Common myeloid progenitor, CD34-positive (primary cell): ENCODE measurements around the gene PDE8A.
A peak's percentile ranks its signal among the peaks of the same experiment; 100 is the strongest.

Experiments used
- CTCF ChIA-PET: fragments of 350-600 bp; sonication (Branson Sonifier 250); formaldehyde crosslinking; loops from one replicate; lab custom pipeline; 2021; ENCODE audit warnings: antibody characterized with exemption; lab: Charles Lee
- POLR2A ChIA-PET: fragments of 350-600 bp; sonication (Branson Sonifier 250); formaldehyde crosslinking; loops from one replicate; lab custom pipeline; 2021; ENCODE audit warnings: antibody characterized with exemption; lab: Charles Lee
- DNase-seq, 3 donors: peaks; one replicate each; pipeline versions ENCODE4 v3.0.0 to v3.0.0-alpha.2; 2013
- H3K27ac ChIP-seq, 2 experiments: 1 replicate in 1 of 2; 2 replicates in 1 of 2; pipeline ENCODE4 v1.7.0; 2013; ENCODE audit warnings: inconsistent platforms in 2 of 2, low read length in 2 of 2, mild to moderate bottlenecking in 2 of 2, low read depth in 1 of 2, moderate library complexity in 1 of 2; ENCODE audit not compliant: severe bottlenecking in 2 of 2, insufficient read depth in 1 of 2, poor library complexity in 1 of 2
- H3K27me3 ChIP-seq, 5 experiments: replicated peaks in 2 of 5; 1 replicate in 3 of 5; 2 replicates in 2 of 5; pipeline versions ENCODE4 v1.6.1 to v1.7.0; 2013; ENCODE audit warnings: low read length in 4 of 5, mild to moderate bottlenecking in 2 of 5, moderate library complexity in 2 of 5, inconsistent platforms in 1 of 5; ENCODE audit not compliant: insufficient read depth in 5 of 5, control insufficient read depth in 4 of 5
- H3K36me3 ChIP-seq, 4 experiments: 1 replicate in 2 of 4; 2 replicates in 2 of 4; pipeline versions ENCODE4 v1.6.1 to v1.7.0; 2013; ENCODE audit warnings: low read length in 3 of 4, control low read depth in 1 of 4, mild to moderate bottlenecking in 1 of 4; ENCODE audit not compliant: control insufficient read depth in 4 of 4, insufficient read depth in 4 of 4
- H3K4me1 ChIP-seq, 4 experiments: 1 replicate in 3 of 4; 2 replicates in 1 of 4; pipeline versions ENCODE4 v1.6.1 to v1.7.1; 2013; ENCODE audit warnings: low read length in 3 of 4, mild to moderate bottlenecking in 3 of 4, control low read depth in 1 of 4, inconsistent platforms in 1 of 4, moderate library complexity in 1 of 4; ENCODE audit not compliant: control insufficient read depth in 4 of 4, insufficient read depth in 4 of 4; ENCODE audit errors: control extremely low read depth in 1 of 4
- H3K4me3 ChIP-seq, 7 experiments: 1 replicate in 4 of 7; 2 replicates in 3 of 7; pipeline versions ENCODE4 v1.5.1 to v1.7.0; 2013; ENCODE audit warnings: mild to moderate bottlenecking in 7 of 7, low read length in 6 of 7, moderate library complexity in 6 of 7, inconsistent platforms in 2 of 7, low read depth in 2 of 7, control low read depth in 1 of 7; ENCODE audit not compliant: insufficient read depth in 4 of 7, control insufficient read depth in 1 of 7; ENCODE audit errors: extremely low read depth in 1 of 7
- H3K9me3 ChIP-seq, 5 experiments: 1 replicate in 4 of 5; 2 replicates in 1 of 5; pipeline versions ENCODE4 v1.6.1 to v1.7.1; 2013; ENCODE audit warnings: low read length in 4 of 5, mild to moderate bottlenecking in 2 of 5, inconsistent platforms in 1 of 5, low read depth in 1 of 5, moderate library complexity in 1 of 5; ENCODE audit not compliant: control insufficient read depth in 4 of 5, insufficient read depth in 2 of 5; ENCODE audit errors: control extremely low read depth in 1 of 5
- WGBS: methylation state at CpG from one replicate; pipeline ENCODE4 v1.1.5; 2013; ENCODE audit not compliant: insufficient coverage; 5-methylcytosine and 5-hydroxymethylcytosine counted together

PDE8A gene

DNA sequence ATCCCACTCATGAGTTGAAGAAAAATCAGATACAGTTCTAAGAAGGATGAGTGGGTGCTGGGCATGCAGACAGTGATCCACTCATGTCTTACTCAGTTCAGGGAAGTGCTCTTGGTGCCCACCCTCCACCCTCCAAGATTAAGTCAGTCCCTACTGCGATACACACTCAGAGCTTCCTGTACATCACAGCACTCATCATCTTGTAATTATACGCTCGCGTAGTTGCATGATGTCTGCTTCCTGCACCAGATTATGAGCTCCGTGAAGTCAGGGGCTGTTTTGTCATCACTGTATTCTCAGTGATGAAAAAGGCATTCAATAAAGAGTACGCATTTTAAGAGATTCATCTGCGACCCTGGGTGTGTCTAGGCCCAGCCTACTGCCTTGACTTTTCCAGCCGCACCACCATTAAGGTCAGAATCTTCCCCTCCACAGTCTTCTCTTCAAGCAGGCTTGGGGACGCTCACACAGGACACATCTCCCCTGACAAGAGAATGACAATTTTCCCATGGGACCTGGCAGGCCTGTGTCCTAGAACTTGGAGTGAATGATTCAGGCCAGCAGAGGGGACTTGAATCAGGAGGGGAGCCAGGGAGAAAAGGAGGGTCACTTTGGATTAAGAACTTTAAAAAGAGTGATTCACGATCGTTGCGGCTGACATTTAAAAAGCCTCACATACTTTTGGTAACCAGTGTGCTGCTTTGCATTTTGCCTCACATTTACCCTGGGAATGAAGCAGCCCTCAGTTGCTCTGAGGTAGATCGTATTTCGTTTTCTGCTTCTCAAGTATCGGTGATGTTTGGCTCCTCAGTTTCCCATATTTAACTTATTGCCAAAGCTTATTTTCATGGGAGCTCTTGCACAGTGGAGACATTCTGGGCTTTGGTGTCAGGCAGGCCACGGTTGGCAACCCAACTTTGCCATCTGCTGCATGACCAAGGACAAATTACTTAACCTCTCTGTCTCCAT lies 7.9 kb upstream of the PDE8A start:
- no peaks in the 10 kb centered on the region for H3K4me1 ChIP-seq
- peaks cover 0 to 7% (median 3%) of the 10 kb centered on the region in 5 experiments for H3K27me3 ChIP-seq
- no peaks in the 10 kb centered on the region for H3K9me3 ChIP-seq
- ChIA-PET CTCF (no interaction called here), POLR2A (interaction anchor here (0.6 to 1.1 kb wide), 3 partner anchors 7 to 126 kb away, joined by 3 to 4 read pairs (median 3); no protein-coding TSS in a partner anchor)
- no peak overlapping the region for H3K27ac ChIP-seq
- 96% methylated on average over 14 of the region's 16 CpGs for WGBS
- no peaks in the 10 kb centered on the region for H3K36me3 ChIP-seq
- no peak for DNase-seq
- H3K4me3 ChIP-seq: no peak overlapping the region

DNA sequence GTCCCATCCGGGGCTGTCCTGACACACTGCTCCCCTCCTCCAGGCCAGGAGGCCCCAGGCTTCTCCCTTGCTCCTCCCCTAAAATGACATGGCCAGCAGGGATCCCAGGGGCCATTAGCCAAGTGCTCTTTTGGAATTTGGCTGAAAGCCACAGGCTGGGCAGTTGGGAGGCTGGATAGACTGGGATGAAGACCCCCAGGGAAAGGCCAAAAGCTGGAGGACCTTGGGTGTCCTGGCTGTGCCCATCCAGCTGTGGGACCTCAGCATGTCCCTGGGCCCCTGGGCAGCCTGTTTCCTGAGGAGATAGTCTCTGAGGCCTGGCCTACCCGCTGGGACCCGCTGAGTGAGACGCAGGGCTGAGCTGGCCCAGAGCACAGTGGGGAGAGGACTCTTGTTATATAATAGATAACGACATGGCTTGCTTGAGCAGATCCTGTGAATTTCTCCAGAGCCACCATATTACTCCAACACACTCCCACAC lies 5.7 kb upstream of the PDE8A start:
- H3K9me3 ChIP-seq: no peaks in the 10 kb centered on the region
- DNase-seq: no peak
- H3K36me3 ChIP-seq: no peaks in the 10 kb centered on the region
- H3K4me3 ChIP-seq: no peak overlapping the region
- H3K27me3 ChIP-seq: peaks cover 0 to 16% (median 7%) of the 10 kb centered on the region in 5 experiments
- H3K27ac ChIP-seq: no peak overlapping the region
- ChIA-PET POLR2A (no interaction called here), CTCF (interaction anchor here (1.3 kb wide), 1 partner anchor 29 kb away, joined by 5 read pairs; no protein-coding TSS in a partner anchor)
- WGBS: 100% methylated on average over 2 of the region's 5 CpGs
- H3K4me1 ChIP-seq: peaks cover 4 to 11% (median 9%) of the 10 kb centered on the region in 4 experiments

GRCh38 chr15:84976746-84977345 lies 4.8 kb upstream of the PDE8A start:
- Histone ChIP-seq H3K9me3 (no peaks in the 10 kb centered on the region), H3K4me1 (peaks cover 4 to 17% (median 12%) of the 10 kb centered on the region in 4 experiments), H3K27ac (no peak overlapping the region), H3K36me3 (no peaks in the 10 kb centered on the region), H3K4me3 (no peak overlapping the region), H3K27me3 (peaks cover 0 to 18% (median 7%) of the 10 kb centered on the region in 5 experiments)
- CTCF ChIA-PET: no interaction called here
- 92% methylated on average over 7 of the region's 10 CpGs for WGBS
- no peak for DNase-seq
- POLR2A ChIA-PET: no interaction called here

GRCh38 chr15:84979651-84980050 lies 2.0 kb upstream of the PDE8A start:
- Histone ChIP-seq H3K4me3 (peak overlapping the region in 5 of 7 experiments; percentile 75 to 92 (median 85)), H3K4me1 (peaks cover 4 to 25% (median 16%) of the 10 kb centered on the region in 4 experiments), H3K27ac (peak overlapping the region in 1 of 2 experiments; percentile 80), H3K36me3 (no peaks in the 10 kb centered on the region), H3K27me3 (peaks cover 0 to 38% (median 14%) of the 10 kb centered on the region in 5 experiments), H3K9me3 (no peaks in the 10 kb centered on the region)
- CTCF ChIA-PET: interaction anchor here (0.6 to 1.9 kb wide), 4 partner anchors 12 to 104 kb away, joined by 3 to 6 read pairs (median 4); no protein-coding TSS in a partner anchor
- 55% methylated on average over 10 of the region's 16 CpGs for WGBS
- POLR2A ChIA-PET: no interaction called here
- DNase-seq: no peak

DNA sequence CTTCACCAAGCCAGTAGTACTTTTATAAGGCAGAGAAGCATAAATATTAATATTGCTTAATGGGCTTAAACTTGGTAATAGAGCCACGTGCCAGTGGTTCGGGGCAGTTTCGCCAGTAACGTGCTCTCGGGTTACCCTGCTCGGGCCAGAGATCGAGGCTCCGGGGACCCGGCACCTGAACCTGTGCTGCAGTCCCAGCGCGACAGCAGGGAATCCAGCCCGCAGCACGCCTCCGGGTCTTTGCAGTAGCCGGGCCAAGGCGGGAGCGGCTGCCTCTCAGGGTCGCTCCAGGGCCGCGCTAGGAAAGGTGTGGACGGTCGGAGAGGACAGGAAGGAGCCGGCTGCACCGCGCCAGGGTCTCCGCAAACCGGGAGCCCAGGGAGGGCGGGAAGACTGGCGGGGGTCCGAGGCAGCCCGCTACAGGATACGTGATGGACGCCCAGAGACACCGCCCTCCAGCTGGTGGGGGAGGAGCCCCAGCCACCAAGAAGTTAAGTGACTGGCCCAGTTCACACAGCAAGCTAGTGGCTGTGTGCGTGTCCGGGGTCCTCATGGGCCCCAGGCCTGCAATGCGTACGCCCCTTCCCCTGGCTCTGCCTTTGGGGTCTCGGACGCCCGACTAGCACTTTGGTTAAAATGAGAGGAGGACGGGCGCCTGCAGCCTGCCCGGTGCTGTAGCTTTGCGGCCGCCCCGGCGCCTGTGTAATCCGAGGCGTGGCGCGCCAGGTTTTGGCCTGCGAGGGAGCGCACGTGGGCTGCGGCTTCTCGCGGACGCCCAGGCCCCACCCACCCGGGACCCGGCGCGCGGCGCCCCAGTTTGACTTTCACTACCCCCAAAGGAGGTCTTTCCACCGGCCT lies 1.2 kb upstream of the PDE8A start:
- Histone ChIP-seq H3K27ac (peak overlapping the region; percentile 50 to 80), H3K27me3 (peaks cover 0 to 38% (median 14%) of the 10 kb centered on the region in 5 experiments), H3K9me3 (no peaks in the 10 kb centered on the region), H3K4me1 (peaks cover 4 to 25% (median 16%) of the 10 kb centered on the region in 4 experiments), H3K36me3 (no peaks in the 10 kb centered on the region), H3K4me3 (peak overlapping the region; percentile 75 to 92 (median 78))
- 0% methylated on average over 55 of the region's 66 CpGs for WGBS
- DNase-seq: peak; percentile 69 to 89 (median 84)
- ChIA-PET CTCF (interaction anchor here (0.6 to 1.9 kb wide), 5 partner anchors 11 to 104 kb away, joined by 3 to 7 read pairs (median 4); no protein-coding TSS in a partner anchor), POLR2A (interaction anchor here (0.6 kb wide), 1 partner anchor 8 kb away, joined by 3 read pairs; no protein-coding TSS in a partner anchor)

GRCh38 chr15:84981054-84981710 lies 474 bp upstream of the PDE8A start:
- Histone ChIP-seq H3K4me1 (peaks cover 4 to 25% (median 16%) of the 10 kb centered on the region in 4 experiments), H3K36me3 (no peaks in the 10 kb centered on the region), H3K27me3 (peaks cover 0 to 38% (median 14%) of the 10 kb centered on the region in 5 experiments), H3K27ac (peak overlapping the region; percentile 50 to 80), H3K4me3 (peak overlapping the region; percentile 75 to 92 (median 78)), H3K9me3 (no peaks in the 10 kb centered on the region)
- CTCF ChIA-PET: interaction anchor here (1.2 to 1.9 kb wide), 2 partner anchors 10 to 64 kb away, joined by 6 to 7 read pairs; no protein-coding TSS in a partner anchor
- WGBS: 0% methylated on average over 55 of the region's 75 CpGs
- peak; percentile 94 to 96 (median 96) for DNase-seq
- POLR2A ChIA-PET: interaction anchor here (0.6 kb wide), 1 partner anchor 8 kb away, joined by 3 read pairs; no protein-coding TSS in a partner anchor
